HepG2 (cell line): ENCODE data around the gene MFNG. TPM values are rescaled to one million over a fixed set of nuclear protein-coding genes. Genes with fewer than 3 reads are reported as not detected.

Experiments
- ATAC-seq: fragments of 200-7000 bp; cut with Tn5 transposase; 3 replicates; pipeline ENCODE4 v1.9.1; 2020; ENCODE audit warnings: mild to moderate bottlenecking, moderate library complexity
- BruUV-seq: library from RNA; stranded (reverse); fragments of 400-500 nt; replicated peaks from 2 replicates; lab custom pipeline; 2021; lab: Mats Ljungman, UMichigan
- CTCF ChIA-PET: fragments of 300-600 bp; formaldehyde crosslinking; extraction: SDS; loops from one replicate; lab custom pipeline; 2021; ENCODE audit warnings: low total read pairs, inconsistent platforms, low intra/inter-chr PET ratio; lab: Yijun Ruan, JAX
- POLR2A ChIA-PET: fragments of 350-600 bp; sonication (Branson Sonifier 250); formaldehyde crosslinking; loops from one replicate; lab custom pipeline; 2020; ENCODE audit warnings: antibody characterized with exemption, inconsistent platforms; lab: Yijun Ruan, JAX
- DNase-seq: peaks from one replicate; pipeline ENCODE4 v3.0.0-alpha.2; 2015; ENCODE audit warnings: low spot score
- FAIRE-seq: peaks from 3 replicates; lab custom pipeline; 2011; peaks lifted over from hg19 to GRCh38; lab: Jason Lieb, UNC
- H2AFZ ChIP-seq: one replicate; pipeline ENCODE4 v1.6.1; 2011; ENCODE audit warnings: low read length, inconsistent platforms
- H3K27ac ChIP-seq: fragments of 300-600 bp; 3 replicates; pipeline ENCODE4 v1.8.0; 2011; ENCODE audit warnings: mixed run types, mild to moderate bottlenecking, mixed read lengths, low read length, inconsistent platforms; ENCODE audit not compliant: insufficient read depth; ENCODE audit errors: extremely low read length
- H3K27me3 ChIP-seq, 2 experiments: fragments of 200-600 bp in 1 of 2; 2 replicates in 1 of 2; 3 replicates in 1 of 2; pipeline versions ENCODE4 v1.6.0 to v1.8.0; 2011; ENCODE audit warnings: low read length in 2 of 2, mild to moderate bottlenecking in 2 of 2, moderate library complexity in 2 of 2, inconsistent platforms in 1 of 2; ENCODE audit not compliant: insufficient read depth in 2 of 2, control insufficient read depth in 1 of 2
- H3K36me3 ChIP-seq, 2 experiments: fragments of 200-600 bp in 1 of 2; replicated peaks in 1 of 2; 2 replicates in 1 of 2; 3 replicates in 1 of 2; pipeline versions ENCODE4 v1.5.1 to v1.8.0; 2011; ENCODE audit warnings: low read length in 2 of 2, inconsistent platforms in 1 of 2; ENCODE audit not compliant: insufficient read depth in 2 of 2, control insufficient read depth in 1 of 2
- H3K4me1 ChIP-seq: 2 replicates; pipeline ENCODE4 v1.5.1; 2012; ENCODE audit warnings: low read length, inconsistent platforms; ENCODE audit not compliant: insufficient read depth
- H3K4me2 ChIP-seq: 2 replicates; pipeline ENCODE4 v1.6.0; 2011; ENCODE audit warnings: low read depth, low read length, inconsistent platforms
- H3K4me3 ChIP-seq, 3 experiments: fragments of 200-600 bp in 1 of 3; sonication (generic), shearing (Covaris generic) in 1 of 3; replicated peaks in 1 of 3; 2 replicates each; pipeline ENCODE4 v1.5.1; 2011 to 2016; ENCODE audit warnings: low read length in 3 of 3, inconsistent platforms in 2 of 3, low read depth in 2 of 3, mild to moderate bottlenecking in 2 of 3, control low read depth in 1 of 3, mixed read lengths in 1 of 3; ENCODE audit not compliant: insufficient read depth in 1 of 3
- H3K79me2 ChIP-seq: one replicate; pipeline ENCODE4 v1.6.1; 2011; ENCODE audit warnings: low read length, inconsistent platforms; ENCODE audit not compliant: insufficient read depth
- H3K9ac ChIP-seq: 2 replicates; pipeline ENCODE4 v1.6.0; 2011; ENCODE audit warnings: mild to moderate bottlenecking, low read depth, low read length, inconsistent platforms; ENCODE audit not compliant: insufficient read depth
- H3K9me3 ChIP-seq: 2 replicates; pipeline ENCODE4 v1.5.1; 2012; ENCODE audit warnings: mild to moderate bottlenecking, low read length
- H4K20me1 ChIP-seq: 2 replicates; pipeline ENCODE4 v1.6.0; 2011; ENCODE audit warnings: inconsistent platforms, mild to moderate bottlenecking, low read length, moderate library complexity; ENCODE audit not compliant: insufficient read depth
- HNF1B ChIP-seq: sonication (generic); formaldehyde crosslinking; IDR thresholded peaks from 2 replicates; pipeline ENCODE4 v1.5.1; 2020; ENCODE audit warnings: mild to moderate bottlenecking, moderate library complexity, missing genetic modification reagents
- PRPF4 ChIP-seq: fragments of 200-400 bp; formaldehyde crosslinking; IDR thresholded peaks from 2 replicates; pipeline ENCODE4 v1.6.1; 2016; ENCODE audit warnings: low read length, low read depth; ENCODE audit not compliant: poor library complexity, severe bottlenecking
- XRCC5 ChIP-seq: fragments of 200-400 bp; formaldehyde crosslinking; optimal IDR thresholded peaks from 2 replicates; pipeline ENCODE3; 2017; ENCODE audit warnings: mild to moderate bottlenecking, low read length
- ZBTB33 ChIP-seq: sonication (generic); formaldehyde crosslinking; IDR thresholded peaks from 2 replicates; pipeline ENCODE4 v1.4.0; 2020; ENCODE audit warnings: missing genetic modification reagents
- ZBTB38 ChIP-seq: sonication (generic); formaldehyde crosslinking; IDR thresholded peaks from 2 replicates; pipeline ENCODE4 v1.5.1; 2020; ENCODE audit warnings: mild to moderate bottlenecking, missing genetic modification reagents
- ZNF12 ChIP-seq: sonication (generic); formaldehyde crosslinking; IDR thresholded peaks from 2 replicates; pipeline ENCODE4 v1.5.0; 2020; ENCODE audit warnings: missing genetic modification reagents
- ZNF609 ChIP-seq: sonication (generic); formaldehyde crosslinking; IDR thresholded peaks from 2 replicates; pipeline ENCODE4 v1.4.0; 2020; ENCODE audit warnings: mild to moderate bottlenecking, missing genetic modification reagents, borderline replicate concordance
- ZNF687 ChIP-seq: sonication (generic); formaldehyde crosslinking; IDR thresholded peaks from 2 replicates; pipeline ENCODE4 v1.5.1; 2020; ENCODE audit warnings: mild to moderate bottlenecking, missing genetic modification reagents, moderate library complexity
- ZNF709 ChIP-seq: sonication (generic); formaldehyde crosslinking; IDR thresholded peaks from 2 replicates; pipeline ENCODE4 v1.5.0; 2020; ENCODE audit warnings: mild to moderate bottlenecking, missing genetic modification reagents
- WGBS: methylation state at CpG from one replicate; pipeline ENCODE4 v1.1.6; 2017; ENCODE audit warnings: low lambda C conversion rate; 5-methylcytosine and 5-hydroxymethylcytosine counted together
- in situ Hi-C: cut with HindIII; loops from 2 replicates; pipeline ENCODE4 v1.10.0; 2017; ENCODE audit warnings: low pct_unique_long_range_greater_than_20kb; ENCODE audit not compliant: extremely low pct_ligation_motif_present
- intact Hi-C: fragments of 100-400 bp; cut with micrococcal nuclease; formaldehyde crosslinking; loops from one replicate; pipeline ENCODE4 v1.10.0; 2022; ENCODE audit not compliant: unreplicated experiment
- polyA plus RNA-seq, 8 experiments: library from polyadenylated mRNA; depleted of rRNA in 3 of 8; stranded (reverse) in 7 of 8; unstranded in 1 of 8; fragments of >200 nt; fragmentation: Illumina TruSeq in 4 of 8; extraction: Trizol in 4 of 8; gene quantifications; 2 replicates each; pipeline versions ENCODE4 v1.2.1 to v1.2.3, GENCODE V29; 2011 to 2016; ENCODE audit warnings: low read depth in 4 of 8, missing spikeins in 1 of 8, mixed read lengths in 1 of 8; ENCODE audit not compliant: insufficient read depth in 1 of 8
- total RNA-seq, 5 experiments: library from RNA; depleted of rRNA; stranded (reverse); fragments of >200 nt; fragmentation: Illumina TruSeq; extraction: Trizol; gene quantifications; 2 replicates each; pipeline ENCODE4 v1.2.3, GENCODE V29; 2016; ENCODE audit warnings: low read depth in 1 of 5

MFNG gene
- total and polyA plus RNA-seq, 2 of the 13 experiments (the other 11 are each of a cell fraction or from before 2014, with no cell fraction given), result 1.0 to 11.7 TPM

GRCh38 chr22:37517826-37518450 is 31.8 kb upstream of the MFNG start:
- CTCF ChIA-PET, result no interaction called here
- DNase-seq (no peak), ATAC-seq (0 out of 3 replicates have a peak, but pooled peaks have one; percentile 2), FAIRE-seq (no peak)
- H3K27me3 ChIP-seq, result no peaks in the 10 kb centered on the region; a peak in 1 of 5 replicates
- H3K27ac ChIP-seq, result peak overlapping the region; percentile 71
- H3K4me3 ChIP-seq, result peak overlapping the region; percentile 76 to 89 (median 85)
- in situ Hi-C loops (no loop called here), intact Hi-C loops (no loop called here)
- H2AFZ ChIP-seq, result no peak overlapping the region
- H3K9me3 ChIP-seq, result no peaks in the 10 kb centered on the region
- WGBS, result 45% methylated on average over 5 of the region's 15 CpGs
- peak overlapping the region; percentile 84 for H3K9ac ChIP-seq
- H4K20me1 ChIP-seq, result peaks cover 5% of the 10 kb centered on the region; the same call in 1 of the 2 replicates
- H3K79me2 ChIP-seq, result peaks cover 47% of the 10 kb centered on the region
- H3K4me2 ChIP-seq, result peak overlapping the region; percentile 94
- peaks cover 88% of the 10 kb centered on the region for H3K4me1 ChIP-seq
- peaks cover 6 to 25% of the 10 kb centered on the region in 2 experiments for H3K36me3 ChIP-seq
- POLR2A ChIA-PET, result interaction anchor here (1.8 to 4.0 kb wide), 2 partner anchors 16 to 28 kb away, joined by 4 to 14 read pairs; no protein-coding TSS in a partner anchor
- BruUV-seq, result no TSS peak
- TF ChIP-seq ZNF12 (CRISPR knock-in tag) (no peak), PRPF4 (peak; percentile 44), XRCC5 (peak; percentile 10), ZNF709 (CRISPR knock-in tag) (0 out of 2 replicates have a peak, but pooled peaks have one; percentile 7), HNF1B (CRISPR knock-in tag) (0 out of 2 replicates have a peak, but pooled peaks have one; percentile 27), ZBTB33 (CRISPR knock-in tag) (peak; percentile 70), ZNF687 (CRISPR knock-in tag) (peak; percentile 37), ZBTB38 (CRISPR knock-in tag) (peak; percentile 96), ZNF609 (no peak)
